Measurements from ENCODE around the gene DOK6. TPM values are rescaled to one million over a fixed set of nuclear protein-coding genes. Genes with fewer than 3 reads are reported as not detected.

Gene DOK6
- total and polyA plus RNA-seq, 9 of the 15 experiments (the other 6 are each of a cell fraction or from before 2014, with no cell fraction given): not detected

GRCh38 chr18:69755856-69756496, 355.3 kb downstream of the DOK6 start:
- no peaks in the 10 kb centered on the region for H3K9me1 ChIP-seq (ENCODE audit: control insufficient read depth, insufficient read depth, low read length)
- POLR2A ChIA-PET: interaction anchor here (1.6 kb wide), 1 partner anchor 10 kb away, joined by 4 read pairs; no protein-coding TSS in a partner anchor
- BruUV-seq (replicated peaks): no TSS peak
- ATAC-seq (no peak), DNase-seq (ENCODE audit: extremely low read depth in 1 of 4, low spot score in 3 of 4) (no peak), FAIRE-seq (no peak)
- no peak overlapping the region for H3K4me3 ChIP-seq
- no peaks in the 10 kb centered on the region for H3K36me3 ChIP-seq (ENCODE audit: control insufficient read depth, insufficient read depth, low read length)
- H3K4me1 ChIP-seq (replicated peaks in 1 of 2; ENCODE audit: control insufficient read depth in 2 of 2, insufficient read depth in 2 of 2, low read length in 2 of 2): no peaks in the 10 kb centered on the region
- H2AFZ ChIP-seq (ENCODE audit: low read depth, low read length): no peak overlapping the region
- in situ Hi-C loops (cut with MboI): no loop called here
- intact Hi-C loops (cut with micrococcal nuclease): no loop called here
- H3K9ac ChIP-seq (ENCODE audit: insufficient read depth in 1 of 2, low read depth in 2 of 2, low read length in 2 of 2): no peak overlapping the region
- no peak overlapping the region for H3K27ac ChIP-seq (ENCODE audit: extremely low read depth, low read depth, low read length)
- no peaks in the 10 kb centered on the region for H3K27me3 ChIP-seq (ENCODE audit: control insufficient read depth in 2 of 2, insufficient read depth in 2 of 2, low read length in 2 of 2)
- H3K9me3 ChIP-seq (replicated peaks; ENCODE audit: control insufficient read depth, insufficient read depth, low read depth, low read length): no peaks in the 10 kb centered on the region
- no peak overlapping the region for H3K4me2 ChIP-seq (ENCODE audit: insufficient read depth, low read length)
- H3K79me2 ChIP-seq (ENCODE audit: control insufficient read depth, insufficient read depth, low read length): no peaks in the 10 kb centered on the region
- TF ChIP-seq C11orf30 (IDR thresholded peaks at IDR 0.05; ENCODE audit: low read depth) (no peak), SMARCE1 (IDR thresholded peaks at IDR 0.05) (no peak), CBFA2T2 (conservative IDR thresholded peaks at IDR 0.05) (no peak), NFE2L1 (tag; IDR thresholded peaks at IDR 0.05; ENCODE audit: borderline replicate concordance, low read depth) (no peak), NFYB (IDR thresholded peaks at IDR 0.05; ENCODE audit: extremely low read depth, insufficient read length) (no peak), TCFL5 (CRISPR knock-in tag; conservative IDR thresholded peaks at IDR 0.05) (no peak), ZNF717 (CRISPR knock-in tag; IDR thresholded peaks at IDR 0.05) (no peak), PHTF2 (CRISPR knock-in tag; IDR thresholded peaks at IDR 0.05) (no peak)
- H4K20me1 ChIP-seq (replicated peaks; ENCODE audit: control insufficient read depth, insufficient read depth, low read length): no peaks in the 10 kb centered on the region
- 6% methylated on average over 6 of the region's 6 CpGs for WGBS (ENCODE audit: insufficient coverage, low coverage, missing lambda C conversion rate)
- CTCF ChIA-PET (ENCODE audit: low intra/inter-chr PET ratio): no interaction called here
